ENCODE measurements around the gene ADGRE2.
"Not testable (repeated sequence)": the region's sequence is repeated elsewhere in the genome, so short reads cannot be mapped to it uniquely, and the experiment has no call there.

Gene ADGRE2

GRCh38 chr19:14778110-14778845 lies at the start of gene ADGRE2:
ADGRE2 (minus strand) TSS chr19:14778560; CDS start chr19:14776756, 1,804 bp downstream.
- not testable (repeated sequence) for DNase-seq

- DNase-seq: no peak
These were observed 47.6 kb upstream of the ADGRE2 start for GRCh38 chr19:14826006-14826405.

GRCh38 chr19:14821937-14822336 lies 43.6 kb upstream of the ADGRE2 start:
- no peak for DNase-seq

DNA sequence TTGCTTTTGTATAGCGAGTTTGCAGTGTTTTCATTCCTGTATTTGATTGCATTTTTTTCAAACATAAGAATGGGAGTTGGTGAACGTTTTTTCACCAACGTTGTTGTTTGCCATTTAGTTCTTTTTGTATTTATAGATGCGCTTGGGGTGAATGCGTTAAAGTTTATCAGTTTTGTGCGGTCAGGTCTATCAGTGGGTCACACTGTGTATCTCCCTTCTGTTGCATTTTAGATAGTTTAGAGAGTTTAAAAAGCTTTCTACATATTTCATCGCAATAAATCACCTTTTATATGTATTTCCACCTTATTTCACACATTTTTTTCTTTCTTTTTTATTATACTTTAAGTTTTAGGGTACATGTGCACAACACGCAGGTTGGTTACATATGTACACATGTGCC lies 40.2 kb upstream of the ADGRE2 start:
- DNase-seq: no peak

DNA sequence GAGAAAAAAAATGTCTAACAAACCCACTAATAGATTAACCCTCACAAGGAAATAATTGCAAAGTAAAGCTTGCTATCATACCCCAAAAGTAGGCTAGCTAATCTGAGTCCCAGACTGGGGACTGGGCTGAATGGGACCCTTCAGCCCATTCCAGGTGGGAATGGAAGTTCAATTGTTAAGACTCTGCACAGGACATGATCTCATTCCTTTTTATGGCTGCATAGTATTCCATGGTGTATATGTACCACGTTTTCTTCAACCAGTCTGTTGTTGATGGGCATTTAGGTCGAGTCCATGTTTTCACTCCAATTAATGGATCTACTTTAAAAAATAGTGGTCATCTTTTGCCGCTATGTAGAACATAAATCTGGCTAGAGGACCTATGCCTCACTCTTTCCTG lies 38.7 kb upstream of the ADGRE2 start:
- no peak for DNase-seq

GRCh38 chr19:14814982-14815652 lies 36.8 kb upstream of the ADGRE2 start:
- no peak for DNase-seq

DNA sequence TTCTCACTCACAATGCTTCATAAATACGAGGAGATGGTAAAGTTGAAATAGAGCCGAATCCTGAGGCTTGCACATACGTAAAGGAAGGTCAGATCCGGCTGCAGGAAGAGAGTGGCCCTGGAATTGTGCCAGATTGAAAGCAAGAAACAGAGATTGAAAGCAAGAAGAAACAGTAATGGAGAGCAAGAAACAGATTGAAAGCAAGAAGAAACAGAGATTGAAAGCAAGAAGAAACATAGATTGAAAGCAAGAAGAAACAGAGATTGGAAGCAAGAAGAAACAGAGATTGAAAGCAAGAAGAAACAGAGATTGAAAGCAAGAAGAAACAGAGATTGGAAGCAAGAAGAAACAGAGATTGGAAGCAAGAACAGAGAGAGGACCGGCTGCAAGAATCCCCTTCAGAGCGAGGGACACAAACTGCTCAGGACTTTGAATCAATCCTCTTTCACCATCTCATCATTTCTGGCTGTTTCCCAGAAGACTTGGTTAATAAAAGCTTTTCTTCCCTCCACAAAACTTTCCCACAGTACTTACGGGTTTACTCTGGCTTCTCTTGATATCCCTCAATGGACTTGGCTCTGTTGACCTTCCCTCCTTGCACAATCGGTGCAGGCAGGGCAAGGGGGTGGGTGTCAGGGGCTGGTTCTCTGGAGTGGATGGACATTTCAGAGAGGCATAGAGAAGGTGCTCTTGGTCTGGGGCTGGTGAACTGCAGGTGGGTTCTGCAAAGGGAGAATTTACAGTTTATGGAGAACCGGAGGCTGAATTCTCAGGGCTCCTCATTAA lies 31.1 kb upstream of the ADGRE2 start:
- no peak for DNase-seq

GRCh38 chr19:14804765-14805164 lies 26.4 kb upstream of the ADGRE2 start:
- no peak for DNase-seq

- no peak for DNase-seq
These were observed 20.4 kb upstream of the ADGRE2 start for GRCh38 chr19:14798760-14799159.

- no peak for DNase-seq
These were observed 17.7 kb upstream of the ADGRE2 start for GRCh38 chr19:14796021-14796420.

- no peak for DNase-seq
These were observed 16.8 kb upstream of the ADGRE2 start for GRCh38 chr19:14795078-14795721.

- not testable (repeated sequence) for DNase-seq
These were observed 13.9 kb upstream of the ADGRE2 start for GRCh38 chr19:14792250-14792649.

GRCh38 chr19:14786421-14786851 lies 8.1 kb upstream of the ADGRE2 start:
- DNase-seq: no peak

DNA sequence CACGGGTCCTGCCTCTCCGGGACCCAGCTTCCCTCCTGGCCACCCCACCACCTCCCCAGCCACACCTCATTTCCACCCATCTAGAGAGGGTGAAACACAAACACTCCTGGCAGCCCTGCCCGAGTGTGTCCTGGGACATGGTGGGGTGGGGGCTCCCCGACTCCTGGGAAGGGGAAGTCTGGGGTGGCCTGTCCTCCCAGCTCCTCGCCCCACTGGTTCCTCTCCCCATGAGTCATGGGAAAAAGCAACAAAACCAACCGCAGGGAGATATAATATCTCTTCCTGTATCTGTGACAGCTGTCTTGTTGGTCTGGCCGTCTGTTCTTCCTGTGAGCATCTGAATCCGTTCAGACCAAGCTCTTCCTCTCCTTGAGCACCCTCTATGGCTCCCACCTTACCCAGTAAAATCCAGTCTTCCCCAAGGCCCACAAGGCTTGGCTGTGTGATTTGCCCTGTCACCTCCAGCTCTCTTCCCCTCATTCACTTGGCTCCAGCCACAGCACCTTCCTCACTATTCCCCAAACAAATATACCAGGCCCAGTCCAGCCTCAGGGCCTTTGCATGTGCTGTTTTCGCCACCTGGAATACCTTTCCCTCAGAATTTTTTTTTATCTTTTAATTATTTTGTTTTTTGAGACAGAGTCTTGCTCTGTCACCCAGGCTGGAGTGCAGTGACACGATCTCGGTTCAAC lies 6.9 kb upstream of the ADGRE2 start:
- not testable (repeated sequence) for DNase-seq

DNA sequence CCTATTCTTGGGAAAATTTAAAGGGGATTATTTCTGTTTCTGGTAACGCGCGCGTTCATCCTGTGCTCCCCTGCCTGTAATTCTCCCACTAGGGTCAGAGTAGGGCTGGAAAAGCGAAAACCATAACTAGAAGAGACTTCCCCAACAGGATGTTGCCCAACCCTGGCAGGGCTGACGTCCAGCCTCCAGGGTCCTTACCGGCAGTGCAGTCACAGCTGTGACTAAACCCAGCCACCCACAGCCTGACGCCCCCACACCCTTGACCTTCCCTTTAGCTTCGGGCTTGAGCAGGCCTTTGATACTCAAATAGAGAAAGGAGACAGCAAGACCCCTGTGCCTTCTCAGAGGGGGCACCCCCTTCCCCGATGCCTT lies 6.4 kb upstream of the ADGRE2 start:
- not testable (repeated sequence) for DNase-seq

GRCh38 chr19:14783410-14783998 lies 5.1 kb upstream of the ADGRE2 start:
- not testable (repeated sequence) for DNase-seq

DNA sequence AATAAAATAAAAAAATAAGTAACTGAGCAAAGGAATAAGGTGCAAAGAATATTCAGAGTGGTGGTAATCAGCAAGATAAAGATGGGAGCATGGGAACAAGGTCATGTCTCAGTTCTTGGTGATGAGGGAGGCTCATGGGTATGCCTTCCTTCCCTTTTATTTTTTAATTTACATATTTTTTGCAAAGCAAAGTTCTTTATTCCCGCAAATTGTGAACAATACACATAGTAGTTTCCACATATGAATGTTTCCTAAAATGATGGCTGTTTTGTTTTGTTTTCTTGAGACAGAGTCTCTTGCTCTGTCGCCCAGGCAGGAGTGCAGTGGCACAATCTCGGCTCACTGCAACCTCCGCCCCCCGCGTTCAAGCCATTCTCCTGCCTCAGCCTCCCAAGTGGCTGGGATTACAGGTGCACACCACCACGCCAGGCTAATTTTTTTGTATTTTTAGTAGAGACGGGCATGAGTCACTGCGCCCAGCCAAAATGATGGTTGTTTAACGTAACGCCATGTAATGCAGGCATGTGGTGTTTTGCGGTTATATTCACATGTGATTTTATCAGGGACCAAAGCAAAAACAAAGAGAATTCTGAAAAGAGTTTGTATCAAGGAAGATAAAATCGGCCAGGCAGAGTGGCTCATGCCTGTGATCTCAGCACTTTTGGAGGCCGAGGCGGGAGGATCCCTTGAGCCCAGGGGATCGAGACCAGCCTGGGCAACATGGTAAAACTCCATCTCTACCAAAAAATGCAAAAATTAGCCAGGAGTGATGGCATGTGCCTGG lies 4.5 kb upstream of the ADGRE2 start:
- DNase-seq: no peak

DNA sequence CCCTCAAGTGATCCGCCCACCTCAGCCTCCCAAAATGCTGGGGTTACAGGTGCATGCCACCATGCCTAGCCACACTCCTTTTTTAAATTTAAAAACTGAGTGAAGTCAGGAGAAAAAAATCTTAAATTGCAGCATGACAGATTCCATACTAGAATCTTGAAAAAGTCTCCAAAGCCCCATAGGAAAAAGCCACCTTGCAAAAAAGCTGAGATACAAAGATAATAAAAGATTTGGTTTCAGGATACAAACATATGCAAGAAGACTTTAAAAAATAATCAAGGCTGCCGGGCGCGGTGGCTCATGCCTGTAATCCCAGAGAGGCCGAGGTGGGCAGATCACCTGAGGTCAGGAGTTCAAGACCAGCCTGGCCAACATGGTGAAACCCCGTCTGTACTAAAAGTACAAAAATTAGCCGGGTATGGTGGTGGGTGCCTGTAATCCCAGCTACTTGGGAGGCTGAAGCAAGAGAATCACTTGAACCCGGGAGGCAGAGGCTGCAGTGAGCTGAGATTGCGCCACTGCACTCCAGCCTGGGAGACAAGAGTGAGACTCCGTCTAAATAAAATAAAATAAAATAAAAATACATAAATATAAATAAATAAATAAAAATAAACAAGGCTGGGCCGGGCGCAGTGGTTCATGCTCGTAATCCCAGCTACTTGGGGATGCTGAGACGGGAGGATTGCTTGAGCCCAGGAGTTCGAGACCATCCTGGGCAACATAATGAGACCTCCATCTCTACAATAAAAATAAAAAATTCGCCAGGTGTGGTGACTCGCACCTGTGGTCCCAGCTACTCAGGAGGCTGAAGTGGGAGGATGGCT lies 3.6 kb upstream of the ADGRE2 start:
- not testable (repeated sequence) for DNase-seq

- DNase-seq: not testable (repeated sequence)
These were observed 2.4 kb upstream of the ADGRE2 start for GRCh38 chr19:14780622-14781225.

DNA sequence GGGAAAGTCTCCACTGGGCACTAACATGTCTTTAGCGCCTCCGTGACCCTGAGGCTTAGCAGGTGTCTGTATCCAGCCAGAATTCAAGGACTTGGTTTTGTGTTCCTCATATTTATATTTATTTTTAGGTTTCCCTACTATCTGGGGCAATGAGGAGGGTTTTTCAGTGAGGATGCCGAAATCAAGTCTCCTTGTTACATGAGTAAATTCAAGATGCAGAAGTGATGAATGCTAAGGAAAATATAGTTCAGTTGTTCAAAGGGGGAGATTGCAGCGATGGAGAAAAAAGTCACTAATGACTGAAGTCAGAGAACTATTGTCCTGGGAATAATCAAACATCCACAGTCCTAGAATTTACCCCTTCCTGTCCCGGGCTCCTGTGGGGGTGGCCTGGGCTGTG lies 791 bp upstream of the ADGRE2 start:
- DNase-seq: no peak
